ENCODE results near the gene SLIT3.

The SLIT3 gene

DNA sequence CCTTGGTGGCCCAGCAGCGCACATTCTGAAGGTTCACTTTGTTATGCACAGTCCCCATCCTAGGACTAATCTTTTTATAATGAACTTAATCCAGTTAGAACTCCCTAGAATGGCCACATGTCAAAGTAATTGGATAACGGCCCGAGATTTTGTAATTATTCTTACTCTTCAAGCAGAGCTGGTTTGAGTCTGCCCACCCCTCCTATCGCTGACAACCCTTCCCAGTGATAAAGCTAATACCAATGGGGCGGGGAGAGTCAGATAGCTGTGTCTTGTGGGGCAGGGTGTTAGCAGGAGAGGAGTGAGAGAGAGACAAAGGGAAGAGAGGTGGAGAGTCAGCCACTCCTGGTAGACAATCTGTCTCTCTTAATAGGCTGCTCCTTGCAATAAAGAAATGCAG, 356.9 kb downstream of the SLIT3 start:
- no peak for DNase-seq

GRCh38 chr5:168943091-168943884, 357.7 kb downstream of the SLIT3 start:
- no peak for DNase-seq

- DNase-seq = no peak
These were observed 359.0 kb downstream of the SLIT3 start for GRCh38 chr5:168941901-168942300.

DNA sequence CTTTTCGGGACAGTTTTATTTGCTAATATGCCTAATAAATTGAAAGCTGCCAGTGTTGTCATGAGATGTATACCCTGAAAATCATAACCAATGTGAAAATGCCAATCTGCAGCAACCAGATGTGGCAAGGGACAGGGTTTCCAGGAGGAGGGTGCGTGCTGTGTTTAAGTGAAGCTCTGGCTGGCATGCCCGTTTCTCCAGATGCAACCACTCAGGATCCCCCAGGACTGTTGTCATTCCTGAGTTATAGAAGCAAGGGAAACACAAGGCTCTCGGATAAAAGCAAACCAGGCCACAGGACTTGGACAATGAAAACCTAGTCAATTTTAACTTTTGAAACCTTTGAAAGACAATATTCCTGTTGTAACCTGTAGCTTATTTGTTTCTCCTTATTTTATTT, 360.2 kb downstream of the SLIT3 start:
- DNase-seq = no peak

DNA sequence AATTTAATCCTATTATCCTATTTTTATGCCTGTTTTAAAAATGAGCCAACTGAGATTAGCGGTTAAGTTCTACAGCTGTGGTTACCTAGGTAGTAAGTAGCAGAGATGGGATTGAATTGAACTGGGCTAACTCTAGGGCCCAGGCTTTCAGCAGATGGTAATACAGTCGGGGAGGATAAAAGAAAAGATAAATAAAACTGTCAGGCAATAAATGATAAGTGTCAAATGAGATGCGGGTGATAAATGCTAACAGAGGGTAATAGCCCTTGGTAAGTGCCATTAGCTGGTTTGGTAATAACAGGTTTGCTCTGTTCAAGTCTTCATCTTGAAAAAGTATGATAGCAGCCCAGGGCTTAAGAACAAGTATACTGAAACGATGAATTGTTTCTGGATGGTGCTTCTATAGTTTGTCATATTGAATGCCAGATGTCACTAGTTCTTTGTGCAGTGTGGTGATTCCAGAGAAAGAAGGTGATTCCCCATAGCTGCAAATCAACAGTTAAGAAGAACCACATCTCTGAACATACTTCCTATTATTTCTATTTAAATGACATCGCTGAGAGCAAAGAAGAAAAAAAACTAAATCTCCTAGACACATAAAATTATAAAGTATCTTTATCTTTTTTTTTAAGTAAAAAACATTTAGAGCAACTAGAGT, 360.9 kb downstream of the SLIT3 start:
- no peak for DNase-seq

- DNase-seq = no peak
These were observed 361.7 kb downstream of the SLIT3 start for GRCh38 chr5:168939156-168939800.

DNA sequence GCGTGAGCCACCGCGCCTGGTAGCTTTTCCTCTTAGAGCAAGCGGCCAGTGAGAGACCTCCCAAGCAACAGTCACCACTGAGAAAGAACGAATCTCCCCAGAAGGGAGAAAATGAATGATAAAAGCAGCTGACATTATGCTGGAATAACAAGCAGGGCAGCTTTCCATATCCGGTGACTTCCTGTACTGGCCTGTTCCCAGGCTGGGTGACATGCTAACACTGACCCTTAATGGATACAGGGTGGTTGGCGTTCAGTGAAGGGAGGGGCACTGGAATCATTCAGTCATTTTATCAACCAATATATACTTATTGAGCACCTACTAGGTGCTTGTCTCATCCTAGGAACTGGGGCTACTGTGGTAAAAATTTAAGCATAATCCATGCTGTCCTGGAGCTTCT, 364.4 kb downstream of the SLIT3 start:
- DNase-seq = no peak

DNA sequence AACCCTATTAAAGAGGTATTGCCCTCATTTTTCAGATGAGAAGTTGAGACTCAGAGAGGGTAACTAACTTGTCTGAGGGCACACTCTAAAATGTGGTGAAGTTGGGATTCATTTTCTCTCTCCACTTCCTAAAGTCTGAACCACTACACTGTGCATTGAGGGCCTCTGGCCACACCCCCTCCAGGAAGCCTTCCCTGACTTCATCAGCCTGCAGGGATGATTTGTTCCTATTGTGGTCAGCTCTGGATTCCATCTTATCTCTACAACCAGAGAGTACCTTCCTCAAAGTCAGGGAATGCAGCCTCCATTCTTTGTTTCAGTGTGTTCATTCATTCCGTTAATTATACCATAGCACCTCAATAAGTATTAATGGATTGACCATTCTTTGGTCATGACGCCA, 365.8 kb downstream of the SLIT3 start:
- no peak for DNase-seq

- no peak for DNase-seq
These were observed 366.8 kb downstream of the SLIT3 start for GRCh38 chr5:168934169-168934568.

- no peak for DNase-seq
These were observed 368.3 kb downstream of the SLIT3 start for GRCh38 chr5:168932400-168933189.

- no peak for DNase-seq
These were observed 369.1 kb downstream of the SLIT3 start for GRCh38 chr5:168931638-168932345.

GRCh38 chr5:168929656-168930055, 371.3 kb downstream of the SLIT3 start:
- DNase-seq = no peak

DNA sequence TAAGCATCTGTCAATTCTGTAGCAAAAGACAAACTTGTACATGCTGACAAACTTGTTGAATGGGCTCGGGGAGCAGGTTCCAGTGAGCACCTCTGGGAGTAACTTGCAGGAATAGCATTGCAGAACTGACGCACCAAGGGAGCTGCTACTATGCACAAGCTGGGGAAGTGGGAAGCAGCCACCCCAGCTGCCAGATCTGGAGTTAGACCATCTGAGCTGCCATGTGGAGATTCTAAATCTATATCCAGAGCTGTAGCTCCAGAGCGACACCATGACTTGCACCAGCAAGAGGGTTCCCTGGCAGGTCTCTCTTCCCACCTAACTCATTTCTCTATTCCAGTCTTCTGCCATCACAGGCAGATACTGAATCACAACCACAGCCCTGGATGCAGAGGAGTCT, 375.8 kb downstream of the SLIT3 start:
- DNase-seq = no peak

- no peak for DNase-seq
These were observed 379.6 kb downstream of the SLIT3 start for GRCh38 chr5:168921147-168921866.

DNA sequence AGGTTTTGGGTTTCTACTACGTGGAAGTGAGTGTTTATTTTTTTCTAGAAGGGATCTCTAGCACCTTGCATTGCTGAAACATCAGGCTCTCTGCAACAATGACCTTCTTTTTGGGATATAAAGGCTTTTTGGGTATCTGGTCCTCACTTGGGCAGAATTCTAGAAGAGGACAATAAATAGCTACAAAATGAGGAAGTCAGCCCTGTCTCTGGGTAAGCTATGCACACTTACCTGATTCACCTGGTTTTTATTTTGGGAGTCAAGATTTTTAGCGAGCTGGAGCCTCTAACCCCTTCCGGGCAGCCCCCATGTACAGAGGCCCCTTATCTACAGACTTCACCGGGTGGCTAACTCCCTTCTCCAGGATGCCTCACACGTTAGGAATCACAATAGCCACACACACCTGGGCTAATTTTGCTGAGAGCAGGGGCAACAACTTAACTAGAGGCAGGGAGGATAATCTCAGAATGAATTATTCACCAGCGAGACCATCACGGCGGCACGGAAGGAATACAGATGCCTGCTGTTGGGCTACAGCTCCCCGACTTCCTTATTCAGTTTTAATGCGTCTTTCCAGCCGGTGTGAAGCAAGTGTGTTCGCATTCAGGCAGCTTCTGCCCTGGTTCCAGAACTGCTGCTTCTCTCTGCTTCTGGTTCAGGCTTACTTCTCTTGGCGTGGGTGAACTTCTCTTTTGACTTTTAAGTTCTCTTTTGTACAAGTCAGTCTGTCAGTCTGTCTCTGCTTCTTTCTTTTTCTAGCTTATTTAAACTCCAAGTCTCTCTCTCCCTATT, 380.7 kb downstream of the SLIT3 start:
- DNase-seq = no peak

GRCh38 chr5:168917947-168918600, 382.9 kb downstream of the SLIT3 start:
- DNase-seq = no peak

GRCh38 chr5:168916852-168917251, 384.1 kb downstream of the SLIT3 start:
- no peak for DNase-seq

DNA sequence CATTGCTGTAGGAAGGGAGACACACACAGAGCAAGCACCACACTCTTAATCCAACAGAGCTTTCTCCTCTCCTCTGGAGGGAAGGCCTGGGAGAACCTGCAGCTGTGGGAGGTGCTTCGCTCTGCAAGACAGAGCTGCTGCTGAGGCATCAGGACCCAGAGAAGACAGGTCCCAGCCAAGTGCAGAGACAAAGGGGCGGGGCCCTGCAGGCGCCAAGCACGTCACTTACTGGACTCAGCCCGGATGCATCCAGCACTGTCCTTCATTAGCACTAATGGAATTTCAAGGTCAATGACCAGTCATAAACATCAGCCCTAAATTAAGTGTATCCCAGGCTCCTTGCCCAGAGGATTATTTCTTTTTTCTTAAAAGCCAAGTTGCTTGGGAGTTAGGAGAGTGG, 384.7 kb downstream of the SLIT3 start:
- DNase-seq = no peak

- no peak for DNase-seq
These were observed 386.4 kb downstream of the SLIT3 start for GRCh38 chr5:168914491-168914890.

DNA sequence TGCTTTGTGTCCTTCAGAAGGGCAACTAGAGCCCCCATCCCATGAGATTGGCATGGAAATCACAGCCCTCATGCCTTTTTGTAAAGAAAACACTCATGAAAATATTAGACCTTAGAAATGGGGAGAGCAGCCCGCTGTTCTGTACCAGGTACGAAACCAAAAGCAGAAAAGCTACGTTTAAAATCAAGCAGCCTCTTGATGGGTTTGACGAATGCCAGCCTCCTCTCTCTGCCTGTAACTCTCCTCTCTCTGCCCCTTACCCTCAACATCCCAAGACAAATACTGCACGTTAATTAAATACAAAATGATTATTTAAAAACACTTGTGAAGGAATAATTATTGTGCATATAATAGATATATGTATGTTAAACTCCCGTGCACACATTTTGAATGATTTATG, 390.1 kb downstream of the SLIT3 start:
- DNase-seq = no peak

- DNase-seq = no peak
These were observed 392.7 kb downstream of the SLIT3 start for GRCh38 chr5:168908207-168908606.
